GM19351 (cell line): ENCODE results near the gene ZNF649.
"Not testable (repeated sequence)": the region's sequence is repeated elsewhere in the genome, so short reads cannot be mapped to it uniquely, and the experiment has no call there.

Experiments
- ATAC-seq: cut with Tn5 transposase; IDR thresholded peaks from one replicate; pipeline ENCODE4 v1.9.1; 2021; ENCODE audit warnings: mild to moderate bottlenecking, moderate library complexity; ENCODE audit not compliant: unreplicated experiment

ZNF649 gene

GRCh38 chr19:51904331-51905165 is at the start of gene ZNF649:
Gene ZNF649 (minus strand): TSS chr19:51905017. CDS start chr19:51900107, 4,910 bp downstream.
- peak; percentile 84 for ATAC-seq

GRCh38 chr19:51948975-51949374 is 44.2 kb upstream of the ZNF649 start:
- no peak for ATAC-seq

GRCh38 chr19:51946602-51947001 is 41.8 kb upstream of the ZNF649 start:
- no peak for ATAC-seq

GRCh38 chr19:51944798-51945552 is 40.2 kb upstream of the ZNF649 start:
- no peak for ATAC-seq

GRCh38 chr19:51938936-51939335 is 34.1 kb upstream of the ZNF649 start:
- ATAC-seq = no peak

- ATAC-seq = no peak
These were observed 27.1 kb upstream of the ZNF649 start for GRCh38 chr19:51931921-51932320.

- no peak for ATAC-seq
These were observed 23.0 kb upstream of the ZNF649 start for GRCh38 chr19:51927859-51928258.

GRCh38 chr19:51926784-51927741 is 22.2 kb upstream of the ZNF649 start, which contains the start of gene ZNF613:
Gene ZNF613 (plus strand): TSS chr19:51927472. CDS start chr19:51936221, 8,749 bp downstream.
- peak; percentile 81 for ATAC-seq

- ATAC-seq = no peak
These were observed 21.6 kb upstream of the ZNF649 start for GRCh38 chr19:51926426-51926783.

GRCh38 chr19:51921949-51922348 is 17.1 kb upstream of the ZNF649 start:
- ATAC-seq = no peak

- ATAC-seq = no peak
These were observed 14.8 kb upstream of the ZNF649 start for GRCh38 chr19:51919606-51920005.

GRCh38 chr19:51916167-51916566 is 11.3 kb upstream of the ZNF649 start:
- ATAC-seq = no peak

- ATAC-seq = no peak
These were observed 10.6 kb upstream of the ZNF649 start for GRCh38 chr19:51915324-51915867.

GRCh38 chr19:51907981-51908380 is 3.2 kb upstream of the ZNF649 start:
- not testable (repeated sequence) for ATAC-seq

GRCh38 chr19:51906108-51906507 is 1.3 kb upstream of the ZNF649 start:
- not testable (repeated sequence) for ATAC-seq

GRCh38 chr19:51905639-51906038 is 822 bp upstream of the ZNF649 start:
- not testable (repeated sequence) for ATAC-seq

- ATAC-seq = no peak
These were observed 389 bp upstream of the ZNF649 start for GRCh38 chr19:51905206-51905605.

GRCh38 chr19:51903192-51903591 is 1.6 kb downstream of the ZNF649 start:
- ATAC-seq = no peak

- no peak for ATAC-seq
These were observed 3.0 kb downstream of the ZNF649 start for GRCh38 chr19:51901860-51902259.

GRCh38 chr19:51891193-51891747 is 13.5 kb downstream of the ZNF649 start:
- ATAC-seq = no peak
